NB4 (cell line): ENCODE results near the gene PEX26.

Source experiments
- DNase-seq: peaks from one replicate; pipeline ENCODE4 v3.0.0; 2010; ENCODE audit warnings: low read depth
- H3K4me3 ChIP-seq: one replicate; pipeline ENCODE4 v1.5.1; 2011; ENCODE audit warnings: mild to moderate bottlenecking, low read depth, low read length, moderate library complexity
- CTCF ChIP-seq: IDR thresholded peaks from one replicate; pipeline ENCODE4 v1.5.1; 2012; ENCODE audit warnings: low read depth, low read length
- MYC ChIP-seq: IDR thresholded peaks from 2 replicates; pipeline ENCODE4 v1.6.1; 2011; ENCODE audit warnings: low read depth, low read length
- POLR2A ChIP-seq: IDR thresholded peaks from 2 replicates; pipeline ENCODE4 v1.6.1; 2011; ENCODE audit warnings: mild to moderate bottlenecking; ENCODE audit not compliant: insufficient read length; ENCODE audit errors: extremely low read depth
- TF ChIP-seq, protein P1 (sequence below): IDR thresholded peaks from 2 replicates; pipeline ENCODE4 v1.6.1; 2011; ENCODE audit warnings: low read depth, low read length

PEX26 gene

DNA sequence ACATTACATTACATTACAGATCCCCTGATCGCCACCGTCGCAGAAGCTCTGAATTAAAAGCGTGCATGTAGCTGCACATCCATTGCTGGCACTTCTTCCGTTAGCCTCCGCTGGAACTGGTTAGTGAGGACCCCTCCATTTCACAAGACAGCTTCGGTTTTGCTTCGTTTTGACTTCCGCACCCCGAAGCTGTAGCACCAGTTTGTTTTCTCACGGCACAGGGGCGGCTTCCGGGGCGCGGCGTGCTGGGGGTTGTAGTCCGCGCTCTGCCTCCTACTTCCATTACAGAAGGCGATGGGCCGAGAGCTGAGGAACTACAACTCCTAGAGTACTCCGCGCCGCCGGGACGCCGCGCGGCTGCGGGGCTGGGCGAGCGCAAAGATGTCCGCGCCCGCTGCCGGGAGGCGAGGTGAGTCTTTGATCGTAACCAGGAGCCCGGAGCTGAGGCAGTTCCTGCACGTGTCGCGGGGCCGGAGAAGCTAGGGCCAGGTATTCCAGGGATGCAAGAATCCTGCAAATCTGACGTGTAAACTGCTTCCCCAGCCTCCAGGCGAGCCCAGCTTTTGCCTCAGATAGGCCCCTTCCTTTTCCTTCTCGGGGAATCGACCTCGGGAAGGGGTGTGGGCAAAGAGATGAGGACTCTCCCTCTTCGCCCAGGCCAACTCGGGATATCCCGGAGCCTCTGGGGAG is at the start of gene PEX26:
TSS of gene PEX26 (plus strand) at position 352 of the 690 bp plus-strand sequence. CDS start 387 bp downstream, outside the sequence.
- TF ChIP-seq, protein P1, sequence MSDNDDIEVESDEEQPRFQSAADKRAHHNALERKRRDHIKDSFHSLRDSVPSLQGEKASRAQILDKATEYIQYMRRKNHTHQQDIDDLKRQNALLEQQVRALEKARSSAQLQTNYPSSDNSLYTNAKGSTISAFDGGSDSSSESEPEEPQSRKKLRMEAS, result 0 out of 2 replicates have a peak, but pooled peaks have one; percentile 19
- TF ChIP-seq CTCF (no peak), MYC (no peak), POLR2A (peak; percentile 32)
- peak within 1 kb of the TSS; percentile 99 for H3K4me3 ChIP-seq
- peak; percentile 98 for DNase-seq

GRCh38 chr22:18028817-18029527 is 48.8 kb upstream of the PEX26 start:
- no peak overlapping the region for H3K4me3 ChIP-seq
- TF ChIP-seq MYC (no peak), CTCF (no peak), POLR2A (no peak)
- TF ChIP-seq, protein P1, result no peak
- no peak for DNase-seq

DNA sequence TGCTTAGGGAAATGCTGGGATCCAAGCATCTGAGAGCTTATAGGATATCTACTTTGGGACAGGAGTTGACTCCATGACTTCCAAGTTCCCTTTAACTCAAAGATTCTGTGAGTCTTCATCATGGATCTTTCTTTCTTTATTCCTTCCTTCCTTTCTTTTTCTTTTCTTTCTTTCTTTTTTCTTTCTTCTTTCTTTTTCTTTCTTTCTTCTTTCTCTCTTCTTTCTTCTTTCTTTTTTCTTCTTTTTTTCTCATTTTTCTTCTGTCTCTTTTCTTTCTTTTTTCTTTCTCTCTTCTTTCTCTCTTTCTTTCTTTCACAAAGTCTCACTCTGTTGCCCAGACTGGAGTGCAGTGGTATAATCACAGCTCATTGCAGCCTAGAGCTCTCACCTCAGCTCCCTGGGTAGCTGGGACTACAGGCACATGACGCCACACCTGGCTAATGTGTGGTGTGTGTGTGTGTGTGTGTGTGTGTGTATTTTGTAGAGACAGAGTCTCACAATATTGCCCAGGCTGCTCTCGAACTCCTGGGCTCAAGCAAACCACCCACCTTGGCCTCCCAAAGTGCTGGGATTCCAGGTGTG is 48.0 kb upstream of the PEX26 start:
- no peak for DNase-seq
- H3K4me3 ChIP-seq, result no peak overlapping the region
- TF ChIP-seq CTCF (no peak), MYC (no peak), POLR2A (no peak)
- TF ChIP-seq, protein P1, result no peak

DNA sequence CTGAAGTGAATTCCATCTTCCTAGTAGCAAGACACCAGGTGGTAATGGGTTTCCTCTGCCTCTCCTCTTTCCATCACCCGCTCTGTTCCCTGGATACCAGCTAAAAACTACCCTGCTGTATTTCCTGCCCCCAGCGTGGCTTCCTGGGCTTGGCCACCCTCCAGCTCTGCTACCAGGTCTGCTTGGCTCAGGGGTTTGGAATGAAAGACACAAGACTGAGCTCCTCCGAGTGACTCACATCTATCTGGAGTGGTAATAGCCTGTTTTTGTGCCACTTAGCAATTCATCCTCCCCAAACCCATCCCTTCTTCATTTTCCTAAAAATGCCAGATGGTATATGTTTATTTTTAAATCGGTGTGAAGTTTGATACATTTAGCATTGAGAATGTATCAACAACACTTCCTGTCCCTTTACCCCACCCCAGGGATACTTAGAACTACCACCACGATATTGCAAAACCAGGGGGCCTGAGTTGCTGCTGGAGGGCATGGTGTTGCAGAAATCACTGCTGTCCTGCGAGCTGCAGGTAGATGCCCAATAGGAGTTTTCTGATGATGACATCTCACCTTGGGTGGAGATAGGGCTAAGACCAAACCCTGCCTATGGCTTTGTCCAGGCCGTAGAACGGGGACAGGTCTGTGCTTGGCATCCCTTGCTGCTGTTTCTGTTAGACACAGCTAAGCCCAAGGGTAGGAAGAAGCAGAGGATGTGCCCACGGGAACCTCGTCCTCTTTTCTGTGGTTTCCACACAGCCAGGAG is 45.9 kb upstream of the PEX26 start:
- DNase-seq, result no peak
- H3K4me3 ChIP-seq, result no peak overlapping the region

More for the DNA sequence above, 45.9 kb upstream of the PEX26 start:
- TF ChIP-seq, protein P1, result no peak
- no peak for TF ChIP-seq MYC
- TF ChIP-seq POLR2A, result no peak
- TF ChIP-seq CTCF, result no peak
